Type B pancreatic cell (in vitro differentiated cells): ENCODE data around the gene GPX1. TPM values are rescaled to one million over a fixed set of nuclear protein-coding genes. Genes with fewer than 3 reads are reported as not detected.
"Not testable (repeated sequence)": the region's sequence is repeated elsewhere in the genome, so short reads cannot be mapped to it uniquely, and the experiment has no call there.

ENCODE experiments used
- DNase-seq: peaks from one replicate; pipeline ENCODE4 v3.0.0; 2021; ENCODE audit warnings: mixed read lengths; ENCODE audit not compliant: unreplicated experiment; ENCODE audit errors: extremely low spot score
- H3K27ac Mint-ChIP-seq: 2 replicates; pipeline ENCODE4 v1.8.0; 2021; ENCODE audit warnings: mild to moderate bottlenecking, mixed read lengths
- H3K27me3 Mint-ChIP-seq: 2 replicates; pipeline ENCODE4 v1.8.0; 2021; ENCODE audit warnings: mixed read lengths
- H3K36me3 Mint-ChIP-seq: 2 replicates; pipeline ENCODE4 v1.8.0; 2021; ENCODE audit warnings: mixed read lengths
- H3K4me1 Mint-ChIP-seq: one replicate; pipeline ENCODE4 v1.8.0; 2021; ENCODE audit warnings: mixed read lengths; ENCODE audit not compliant: unreplicated experiment
- H3K4me3 Mint-ChIP-seq: 2 replicates; pipeline ENCODE4 v1.8.0; 2021; ENCODE audit warnings: mild to moderate bottlenecking, mixed read lengths
- H3K9me3 Mint-ChIP-seq: 2 replicates; pipeline ENCODE4 v1.8.0; 2021; ENCODE audit warnings: mixed read lengths
- total RNA-seq: library from RNA; stranded (reverse); gene quantifications from 2 replicates; pipeline ENCODE4 v1.2.1, GENCODE V29; 2021; ENCODE audit warnings: low replicate concordance
- TF ChIP-seq, protein P1 (sequence below): fragments of 200-600 bp; sonication (generic); conservative IDR thresholded peaks from 2 replicates; pipeline ENCODE4 v1.5.0; 2021; ENCODE audit warnings: antibody characterized with exemption, mild to moderate bottlenecking

Gene GPX1
- total RNA-seq, 1 donor from 2014 or later, result 132 TPM

DNA sequence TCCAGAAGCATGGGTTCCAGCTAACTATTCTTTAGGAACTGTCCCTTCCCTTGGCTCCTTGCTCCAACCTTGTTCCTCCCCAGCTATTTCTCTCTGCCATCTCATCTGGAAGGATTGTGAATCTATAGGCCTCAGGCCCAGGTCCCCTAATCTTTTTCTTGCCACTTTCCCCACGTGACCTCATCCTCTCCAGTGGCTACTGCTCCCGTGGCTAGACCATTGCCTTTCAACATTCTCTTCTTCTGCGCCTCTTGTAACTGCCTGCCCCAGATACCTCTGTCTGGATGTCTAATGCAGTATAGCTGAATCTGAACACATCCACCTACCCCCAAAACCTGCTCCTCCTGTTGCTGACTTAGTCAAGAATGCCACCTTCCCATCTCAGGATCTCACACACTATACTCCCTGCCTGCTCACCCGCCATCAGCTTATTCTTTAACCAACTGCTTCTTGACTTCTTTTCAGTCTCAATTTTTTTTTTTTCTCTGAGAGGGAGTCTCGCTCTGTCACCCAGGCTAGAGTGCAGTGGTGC is 5.2 kb downstream of the GPX1 start:
- Mint-ChIP-seq H3K4me3 (peak overlapping the region; percentile 3), H3K9me3 (no peaks in the 10 kb centered on the region), H3K27ac (peak overlapping the region; percentile 87), H3K27me3 (no peaks in the 10 kb centered on the region), H3K4me1 (peaks cover 13% of the 10 kb centered on the region), H3K36me3 (peaks cover 10% of the 10 kb centered on the region)
- DNase-seq, result no peak
- TF ChIP-seq, protein P1, sequence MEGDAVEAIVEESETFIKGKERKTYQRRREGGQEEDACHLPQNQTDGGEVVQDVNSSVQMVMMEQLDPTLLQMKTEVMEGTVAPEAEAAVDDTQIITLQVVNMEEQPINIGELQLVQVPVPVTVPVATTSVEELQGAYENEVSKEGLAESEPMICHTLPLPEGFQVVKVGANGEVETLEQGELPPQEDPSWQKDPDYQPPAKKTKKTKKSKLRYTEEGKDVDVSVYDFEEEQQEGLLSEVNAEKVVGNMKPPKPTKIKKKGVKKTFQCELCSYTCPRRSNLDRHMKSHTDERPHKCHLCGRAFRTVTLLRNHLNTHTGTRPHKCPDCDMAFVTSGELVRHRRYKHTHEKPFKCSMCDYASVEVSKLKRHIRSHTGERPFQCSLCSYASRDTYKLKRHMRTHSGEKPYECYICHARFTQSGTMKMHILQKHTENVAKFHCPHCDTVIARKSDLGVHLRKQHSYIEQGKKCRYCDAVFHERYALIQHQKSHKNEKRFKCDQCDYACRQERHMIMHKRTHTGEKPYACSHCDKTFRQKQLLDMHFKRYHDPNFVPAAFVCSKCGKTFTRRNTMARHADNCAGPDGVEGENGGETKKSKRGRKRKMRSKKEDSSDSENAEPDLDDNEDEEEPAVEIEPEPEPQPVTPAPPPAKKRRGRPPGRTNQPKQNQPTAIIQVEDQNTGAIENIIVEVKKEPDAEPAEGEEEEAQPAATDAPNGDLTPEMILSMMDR, result no peak

DNA sequence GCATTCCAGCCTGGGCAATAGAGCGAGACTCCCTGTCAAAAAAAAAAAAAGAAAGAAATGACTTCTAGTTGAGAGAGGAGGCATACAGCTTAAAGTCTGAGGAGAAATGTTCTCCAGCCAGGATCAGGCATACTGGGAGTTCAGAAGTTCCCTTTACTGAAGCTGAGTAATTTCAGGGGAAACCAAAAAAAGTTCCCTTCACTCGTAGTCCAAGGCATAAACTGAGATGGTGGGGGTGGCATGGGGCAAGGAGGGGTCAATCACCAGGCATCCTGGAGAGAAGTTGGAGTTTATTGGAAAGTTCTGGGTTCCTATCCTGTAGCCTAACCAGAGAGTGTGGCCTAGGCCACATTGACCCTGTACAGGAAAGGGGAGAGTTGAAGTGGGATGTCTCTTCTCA is 5.9 kb downstream of the GPX1 start:
- TF ChIP-seq, protein P1, result no peak
- peaks cover 13% of the 10 kb centered on the region for H3K4me1 Mint-ChIP-seq
- peak overlapping the region; percentile 83 for H3K27ac Mint-ChIP-seq
- no peak overlapping the region for H3K4me3 Mint-ChIP-seq
- H3K36me3 Mint-ChIP-seq, result peaks cover 10% of the 10 kb centered on the region
- no peak for DNase-seq
- H3K27me3 Mint-ChIP-seq, result no peaks in the 10 kb centered on the region
- no peaks in the 10 kb centered on the region for H3K9me3 Mint-ChIP-seq

DNA sequence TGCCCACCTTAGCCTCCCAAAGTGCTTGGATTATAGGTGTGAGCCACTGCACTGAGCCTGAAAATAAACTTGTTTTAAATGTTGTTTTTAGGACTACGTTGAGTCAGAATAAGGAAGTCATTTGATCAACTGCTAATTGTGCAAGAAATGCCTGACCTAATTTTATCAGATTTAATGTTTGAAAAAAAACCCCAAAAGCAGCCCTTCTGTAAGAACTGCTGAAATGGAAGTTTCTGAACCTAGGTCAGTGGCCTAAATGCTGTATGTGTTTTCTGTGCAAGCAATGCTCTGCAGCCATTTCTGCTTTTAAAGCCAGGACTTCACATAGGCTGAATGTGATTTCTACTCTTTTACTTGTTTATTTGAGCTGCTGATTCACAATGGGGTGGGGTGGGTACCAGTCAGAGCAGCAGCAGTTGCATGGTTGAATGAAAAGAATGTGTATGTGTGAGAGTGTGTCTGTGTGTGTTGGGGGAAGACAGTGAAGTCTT is 6.6 kb downstream of the GPX1 start:
- Mint-ChIP-seq H3K27ac (peak overlapping the region; percentile 83), H3K9me3 (no peaks in the 10 kb centered on the region), H3K4me1 (peaks cover 11% of the 10 kb centered on the region), H3K36me3 (peaks cover 10% of the 10 kb centered on the region), H3K27me3 (no peaks in the 10 kb centered on the region), H3K4me3 (peak overlapping the region; percentile 63)
- DNase-seq, result no peak
- TF ChIP-seq, protein P1, result no peak

DNA sequence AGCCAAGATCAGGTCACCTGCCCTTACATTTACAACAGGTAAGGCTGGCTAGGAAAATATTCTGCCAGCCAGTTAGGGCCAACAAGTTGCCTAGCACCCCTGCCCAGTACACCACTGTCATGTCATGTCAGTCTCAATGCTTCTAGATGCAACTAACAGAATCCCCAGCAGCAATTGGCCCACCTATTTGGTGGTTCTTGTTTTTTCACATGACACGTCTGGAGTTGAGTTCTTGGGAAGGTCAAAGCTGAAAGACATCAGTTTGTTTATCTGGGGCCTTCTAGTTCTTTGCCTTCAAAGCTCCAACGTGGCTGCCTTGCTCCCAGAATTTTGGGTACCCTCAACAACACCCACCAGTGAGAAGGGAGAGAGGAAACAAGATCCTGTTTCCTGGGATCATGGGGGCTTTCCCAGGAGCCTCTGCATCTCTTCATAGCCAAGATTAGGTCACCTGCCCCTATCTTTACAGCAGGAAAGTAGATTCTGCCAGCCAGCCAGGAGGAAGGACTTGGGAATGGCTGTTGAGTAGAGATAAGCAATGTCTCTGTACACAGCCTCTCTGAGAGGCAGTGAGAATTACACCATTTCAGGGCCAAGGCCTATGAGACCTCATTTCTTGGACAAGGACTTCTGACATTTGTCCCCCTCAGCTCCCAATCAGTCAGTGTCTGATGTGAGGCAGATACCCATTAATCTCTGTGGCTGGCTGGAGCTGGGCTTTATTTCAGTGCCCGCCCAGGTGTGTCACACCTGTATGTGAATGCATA is 8.6 kb downstream of the GPX1 start:
- Mint-ChIP-seq H3K27ac (no peak overlapping the region), H3K9me3 (no peaks in the 10 kb centered on the region), H3K4me1 (peaks cover 5% of the 10 kb centered on the region), H3K4me3 (no peak overlapping the region), H3K27me3 (no peaks in the 10 kb centered on the region), H3K36me3 (peaks cover 4% of the 10 kb centered on the region)
- TF ChIP-seq, protein P1, result no peak
- DNase-seq, result no peak

DNA sequence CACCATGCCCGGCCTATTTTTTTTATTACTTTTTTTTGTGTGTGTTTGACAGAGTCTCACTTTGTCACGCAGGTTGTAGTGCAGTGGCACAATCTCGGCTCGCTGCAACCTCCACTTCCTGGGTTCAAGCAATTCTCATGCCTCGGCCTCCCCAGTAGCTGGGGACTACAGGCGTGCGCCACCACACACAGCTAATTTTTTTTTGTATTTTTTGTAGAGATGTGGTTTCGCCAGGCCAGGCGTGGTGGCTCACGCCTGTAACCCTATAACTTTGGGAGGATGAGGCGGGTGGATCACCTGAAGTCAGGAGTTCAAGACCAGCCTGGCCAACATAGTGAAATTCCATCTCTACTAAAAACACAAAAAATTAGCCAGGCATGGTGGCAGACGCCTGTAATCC is 9.8 kb downstream of the GPX1 start:
- not testable (repeated sequence) for H3K9me3 Mint-ChIP-seq

DNA sequence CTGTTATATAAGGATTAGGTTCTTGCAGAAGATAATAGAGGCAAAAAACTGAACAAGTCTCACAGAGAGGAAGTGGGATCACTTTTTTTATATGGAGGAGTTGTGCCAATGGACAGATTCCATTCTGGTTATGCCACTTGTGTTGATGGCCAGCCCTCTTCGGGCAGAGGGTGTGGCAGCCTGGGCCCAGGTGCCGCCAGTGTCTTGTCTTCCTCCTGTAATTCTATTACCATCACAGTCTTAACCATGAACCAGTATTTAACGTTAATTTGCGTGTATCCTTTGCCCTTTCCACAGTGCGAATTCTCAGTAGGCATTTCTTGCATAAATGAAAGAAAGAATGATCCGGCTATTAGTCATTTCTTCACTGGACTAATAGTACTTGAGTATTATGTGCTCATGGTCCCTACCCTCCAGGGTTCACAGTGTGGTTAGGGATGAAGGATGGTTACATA is 11.3 kb downstream of the GPX1 start:
- Mint-ChIP-seq H3K36me3 (no peaks in the 10 kb centered on the region), H3K27ac (no peak overlapping the region), H3K27me3 (no peaks in the 10 kb centered on the region), H3K4me1 (peaks cover 3% of the 10 kb centered on the region), H3K9me3 (no peaks in the 10 kb centered on the region), H3K4me3 (no peak overlapping the region)
- no peak for DNase-seq
- TF ChIP-seq, protein P1, result no peak

More for the DNA sequence above, 9.8 kb downstream of the GPX1 start:
- not testable (repeated sequence) for H3K27me3 Mint-ChIP-seq, H3K4me3 Mint-ChIP-seq, H3K4me1 Mint-ChIP-seq, H3K27ac Mint-ChIP-seq, DNase-seq, H3K36me3 Mint-ChIP-seq
